C1 segment of cervical spinal cord (tissue), 14 donors: ENCODE data around the gene MGP.

Source experiments
- DNase-seq, 14 donors: peaks; one replicate each; lab custom pipeline; 2025; lab: John Stamatoyannopoulos, UW

MGP gene

GRCh38 chr12:14868916-14869506, 16.6 kb downstream of the MGP start:
- no peak for DNase-seq

- DNase-seq: no peak
Observed at GRCh38 chr12:14860490-14860889, 25.2 kb downstream of the MGP start.

- DNase-seq: no peak
Observed at GRCh38 chr12:14858513-14858912, 27.1 kb downstream of the MGP start.

GRCh38 chr12:14854586-14855183, 31.0 kb downstream of the MGP start:
- no peak for DNase-seq

- DNase-seq: no peak
Observed at GRCh38 chr12:14853961-14854360, 31.7 kb downstream of the MGP start.

- DNase-seq: no peak
Observed at GRCh38 chr12:14852880-14853279, 32.8 kb downstream of the MGP start.

GRCh38 chr12:14850929-14851663, 34.6 kb downstream of the MGP start:
- no peak for DNase-seq

- no peak for DNase-seq
Observed at GRCh38 chr12:14849661-14850060, 36.0 kb downstream of the MGP start.

- no peak for DNase-seq
Observed at GRCh38 chr12:14846876-14847580, 38.6 kb downstream of the MGP start.

- DNase-seq: no peak
Observed at GRCh38 chr12:14846042-14846587, 39.5 kb downstream of the MGP start.

- peak in 3 of 14 donors; percentile 7 to 39 (median 26) for DNase-seq
Observed at GRCh38 chr12:14845350-14845750, 40.3 kb downstream of the MGP start.

GRCh38 chr12:14844401-14844800, 41.3 kb downstream of the MGP start:
- no peak for DNase-seq

- no peak for DNase-seq
Observed at GRCh38 chr12:14843425-14843887, 42.2 kb downstream of the MGP start, which contains the start of gene ART4. Gene ART4, minus strand, starts transcription at chr12:14843526. Its CDS starts 413 bp downstream, at chr12:14843113.

GRCh38 chr12:14842315-14842714, 43.3 kb downstream of the MGP start:
- no peak for DNase-seq

- DNase-seq: no peak
Observed at GRCh38 chr12:14841761-14842160, 43.9 kb downstream of the MGP start.

- DNase-seq: no peak
Observed at GRCh38 chr12:14840616-14841015, 45.0 kb downstream of the MGP start.

- no peak for DNase-seq
Observed at GRCh38 chr12:14839262-14839661, 46.4 kb downstream of the MGP start.

- DNase-seq: no peak
Observed at GRCh38 chr12:14836336-14837210, 49.1 kb downstream of the MGP start.

GRCh38 chr12:14834509-14834908, 51.1 kb downstream of the MGP start:
- no peak for DNase-seq

GRCh38 chr12:14833952-14834351, 51.7 kb downstream of the MGP start:
- no peak for DNase-seq

GRCh38 chr12:14833336-14833735, 52.3 kb downstream of the MGP start:
- DNase-seq: no peak
